HG02981 (cell line): ENCODE results near the gene TCN1.
"Not testable (repeated sequence)": the region's sequence is repeated elsewhere in the genome, so short reads cannot be mapped to it uniquely, and the experiment has no call there.

Experiments
- ATAC-seq: cut with Tn5 transposase; IDR thresholded peaks from one replicate; pipeline ENCODE4 v1.9.1; 2021; ENCODE audit warnings: mild to moderate bottlenecking, moderate library complexity; ENCODE audit not compliant: unreplicated experiment

The TCN1 gene

GRCh38 chr11:59857439-59858434 is 8.6 kb downstream of the TCN1 start:
- no peak for ATAC-seq

- no peak for ATAC-seq
Measured at GRCh38 chr11:59854871-59855270, 11.4 kb downstream of the TCN1 start.

GRCh38 chr11:59851416-59851815 is 14.9 kb downstream of the TCN1 start:
- not testable (repeated sequence) for ATAC-seq

- not testable (repeated sequence) for ATAC-seq
Measured at GRCh38 chr11:59849551-59849950, 16.7 kb downstream of the TCN1 start.

GRCh38 chr11:59849129-59849528 is 17.2 kb downstream of the TCN1 start:
- ATAC-seq = no peak

GRCh38 chr11:59848439-59848838 is 17.8 kb downstream of the TCN1 start:
- not testable (repeated sequence) for ATAC-seq

GRCh38 chr11:59847626-59848025 is 18.7 kb downstream of the TCN1 start:
- no peak for ATAC-seq

- ATAC-seq = no peak
Measured at GRCh38 chr11:59846556-59846955, 19.7 kb downstream of the TCN1 start.

GRCh38 chr11:59845399-59845798 is 20.9 kb downstream of the TCN1 start, which contains the start of gene CBLIF:
Gene CBLIF, minus strand, starts transcription at chr11:59845499. Its CDS starts 46 bp downstream, at chr11:59845453.
- ATAC-seq = no peak

- ATAC-seq = no peak
Measured at GRCh38 chr11:59842316-59842715, 24.0 kb downstream of the TCN1 start.

GRCh38 chr11:59841514-59841913 is 24.8 kb downstream of the TCN1 start:
- no peak for ATAC-seq

- ATAC-seq = no peak
Measured at GRCh38 chr11:59839615-59840014, 26.7 kb downstream of the TCN1 start.

- ATAC-seq = no peak
Measured at GRCh38 chr11:59833602-59834001, 32.7 kb downstream of the TCN1 start.

GRCh38 chr11:59829358-59829757 is 36.9 kb downstream of the TCN1 start:
- ATAC-seq = no peak

GRCh38 chr11:59822989-59823566 is 43.2 kb downstream of the TCN1 start:
- peak; percentile 88 for ATAC-seq

- no peak for ATAC-seq
Measured at GRCh38 chr11:59818572-59818971, 47.7 kb downstream of the TCN1 start.

GRCh38 chr11:59816434-59816833 is 49.9 kb downstream of the TCN1 start:
- ATAC-seq = not testable (repeated sequence)

- ATAC-seq = no peak
Measured at GRCh38 chr11:59815754-59816153, 50.5 kb downstream of the TCN1 start.

- no peak for ATAC-seq
Measured at GRCh38 chr11:59814021-59814420, 52.3 kb downstream of the TCN1 start.

- no peak for ATAC-seq
Measured at GRCh38 chr11:59813364-59813763, 52.9 kb downstream of the TCN1 start.

- ATAC-seq = no peak
Measured at GRCh38 chr11:59812220-59812619, 54.1 kb downstream of the TCN1 start.

- no peak for ATAC-seq
Measured at GRCh38 chr11:59810911-59811259, 55.4 kb downstream of the TCN1 start.
